HG02885 (cell line): ENCODE measurements around the gene PBXIP1.
"Not testable (repeated sequence)": the region's sequence is repeated elsewhere in the genome, so short reads cannot be mapped to it uniquely, and the experiment has no call there.

Experiments used
- ATAC-seq: cut with Tn5 transposase; IDR thresholded peaks from one replicate; pipeline ENCODE4 v1.9.1; 2021; ENCODE audit warnings: mild to moderate bottlenecking; ENCODE audit not compliant: unreplicated experiment, poor library complexity

PBXIP1 gene

GRCh38 chr1:154955718-154956543 is at the start of gene PBXIP1:
PBXIP1 (minus strand) TSS chr1:154956099; CDS start chr1:154953721, 2,378 bp downstream.
- ATAC-seq, result peak; percentile 82

GRCh38 chr1:155005076-155006011 is 49.4 kb upstream of the PBXIP1 start:
- no peak for ATAC-seq

- ATAC-seq, result no peak
Observed at GRCh38 chr1:155004352-155005075, 48.6 kb upstream of the PBXIP1 start.

GRCh38 chr1:155003766-155004351 is 48.0 kb upstream of the PBXIP1 start:
- ATAC-seq, result no peak

GRCh38 chr1:155003227-155003765 is 47.4 kb upstream of the PBXIP1 start:
- no peak for ATAC-seq

- peak; percentile 4 for ATAC-seq
Observed at GRCh38 chr1:155002464-155003226, 46.7 kb upstream of the PBXIP1 start, which contains the start of gene ZBTB7B. ZBTB7B (plus strand) TSS chr1:155002802; CDS start chr1:155014661, 11,859 bp downstream.

GRCh38 chr1:155001675-155002463 is 46.0 kb upstream of the PBXIP1 start:
- ATAC-seq, result peak; percentile 70

- ATAC-seq, result no peak
Observed at GRCh38 chr1:155001425-155001674, 45.5 kb upstream of the PBXIP1 start.

- peak; percentile 53 for ATAC-seq
Observed at GRCh38 chr1:155000726-155001424, 45.0 kb upstream of the PBXIP1 start.

- ATAC-seq, result no peak
Observed at GRCh38 chr1:155000411-155000725, 44.5 kb upstream of the PBXIP1 start.

- ATAC-seq, result no peak
Observed at GRCh38 chr1:154999571-155000410, 43.9 kb upstream of the PBXIP1 start.

- no peak for ATAC-seq
Observed at GRCh38 chr1:154998818-154999570, 43.1 kb upstream of the PBXIP1 start.

GRCh38 chr1:154998201-154998780 is 42.4 kb upstream of the PBXIP1 start:
- no peak for ATAC-seq

GRCh38 chr1:154996966-154997701 is 41.2 kb upstream of the PBXIP1 start:
- ATAC-seq, result no peak

GRCh38 chr1:154995301-154995983 is 39.5 kb upstream of the PBXIP1 start:
- ATAC-seq, result not testable (repeated sequence)
